NCI-H69 (cell line): ENCODE measurements around the gene DYNC1I1.
A peak's percentile ranks its signal among the peaks of the same experiment; 100 is the strongest.

Experiments used
- DNase-seq: peaks from one replicate; lab custom pipeline; 2025; lab: John Stamatoyannopoulos, UW

The DYNC1I1 gene

DNA sequence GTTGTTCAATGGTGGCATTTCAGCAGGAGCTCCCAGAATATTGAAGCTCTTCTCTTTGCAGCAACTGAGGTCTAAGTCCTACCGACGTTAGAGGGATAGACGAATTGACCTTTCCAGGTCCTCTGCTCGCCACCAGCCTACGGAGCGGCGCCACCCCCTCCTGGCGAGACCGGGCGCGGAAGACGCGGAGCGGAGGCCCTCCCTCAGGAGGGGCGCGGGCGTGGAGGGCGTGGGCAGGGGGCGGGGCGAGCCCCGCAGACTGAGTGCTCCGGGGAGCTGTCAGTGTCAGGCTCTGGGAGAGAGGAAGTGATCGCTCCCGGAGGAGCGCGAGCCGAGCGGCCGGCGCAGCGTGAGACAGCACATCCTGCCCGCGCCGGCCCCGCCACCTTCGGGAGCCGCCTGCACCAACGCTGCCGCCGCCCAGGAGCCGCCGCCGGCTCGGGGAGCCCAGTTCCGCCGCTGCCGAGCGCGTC, at the start of gene DYNC1I1:
Gene DYNC1I1, plus strand, starts transcription at position 257 of the 473 bp plus-strand sequence. CDS start 32,176 bp downstream, outside the sequence.
- DNase-seq = peak; percentile 95

DNA sequence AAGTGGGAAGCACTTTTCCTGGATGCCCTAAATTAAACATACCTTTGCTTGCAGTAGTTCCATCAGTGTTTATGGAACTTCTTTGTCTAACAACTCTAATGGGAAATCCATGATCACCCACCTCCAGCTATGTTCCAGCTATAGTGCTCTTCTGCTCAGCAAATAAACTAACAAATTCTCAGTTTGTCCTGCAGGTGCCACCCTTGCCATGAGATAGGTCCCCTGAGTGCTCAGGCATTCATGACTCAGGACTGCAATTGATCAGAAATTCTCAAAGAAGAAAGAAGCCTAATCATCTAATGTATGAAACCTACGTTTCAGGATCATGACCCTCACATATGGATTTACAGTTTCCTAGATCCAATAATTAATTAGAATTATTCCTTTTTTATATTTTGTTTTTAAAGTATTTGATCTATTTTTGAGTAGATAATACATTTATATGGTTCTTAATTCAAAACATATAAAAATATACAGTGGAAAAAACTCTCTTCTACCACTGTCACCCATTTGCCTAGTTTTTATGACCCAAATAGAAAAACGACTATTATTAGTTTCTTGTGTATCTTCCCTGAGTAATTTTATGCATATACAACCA, 48.7 kb upstream of the DYNC1I1 start:
- peak; percentile 89 for DNase-seq

DNA sequence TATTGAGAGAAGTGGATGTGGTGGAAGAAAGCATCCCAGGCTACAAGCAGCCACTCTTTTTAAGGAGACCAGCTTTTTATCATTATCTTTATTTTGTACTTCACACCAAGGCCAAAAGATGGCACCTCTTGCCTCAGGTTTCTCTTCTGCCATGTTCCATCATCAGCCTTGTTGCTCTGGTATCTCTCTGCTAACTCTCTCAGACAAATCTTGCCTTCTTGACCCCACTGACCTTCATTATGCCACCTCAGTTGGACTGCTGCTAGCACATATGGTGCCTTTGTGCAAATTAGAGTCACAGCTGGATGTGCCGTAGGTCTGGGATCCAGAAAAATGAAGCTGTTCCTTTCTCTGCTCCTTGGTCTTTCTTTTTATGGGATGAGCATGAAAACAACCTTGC, 47.1 kb upstream of the DYNC1I1 start:
- DNase-seq = peak; percentile 97

DNA sequence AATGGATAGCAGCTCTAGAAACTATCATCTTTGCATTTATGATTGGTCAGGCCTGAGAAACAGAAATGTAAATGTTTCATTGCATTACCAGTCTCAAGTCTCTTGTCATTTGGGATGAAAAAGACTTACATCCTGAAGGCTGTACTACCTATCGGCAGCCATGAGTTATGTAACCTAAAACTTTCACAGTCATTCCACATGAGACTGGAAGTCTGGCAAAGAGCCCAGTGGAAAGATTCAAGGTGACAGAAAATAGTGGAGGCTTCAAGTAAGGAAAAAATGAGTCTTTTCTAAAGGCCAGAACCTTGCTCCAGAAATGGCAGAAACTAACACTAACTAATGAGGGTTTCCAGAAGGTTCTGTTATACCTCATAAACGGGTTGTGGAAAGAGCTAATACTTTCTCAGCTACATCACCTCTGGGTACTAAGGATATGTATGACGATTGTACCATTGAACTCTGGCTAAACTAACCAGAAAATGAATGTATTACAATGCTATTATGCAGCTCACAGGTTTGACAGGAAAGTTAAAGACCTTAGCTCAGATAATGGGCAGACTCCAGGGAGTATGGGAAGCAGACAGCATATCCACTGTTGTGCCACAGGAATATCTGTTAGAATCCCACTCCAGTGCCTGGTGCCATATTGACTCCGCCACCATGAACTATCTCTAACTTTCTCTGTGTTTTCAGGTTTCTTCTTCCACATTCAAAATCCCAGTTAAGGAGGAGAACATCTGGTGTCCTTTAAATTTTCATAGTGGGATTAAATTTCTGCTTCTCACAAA, 41.7 kb upstream of the DYNC1I1 start:
- peak; percentile 70 for DNase-seq

DNA sequence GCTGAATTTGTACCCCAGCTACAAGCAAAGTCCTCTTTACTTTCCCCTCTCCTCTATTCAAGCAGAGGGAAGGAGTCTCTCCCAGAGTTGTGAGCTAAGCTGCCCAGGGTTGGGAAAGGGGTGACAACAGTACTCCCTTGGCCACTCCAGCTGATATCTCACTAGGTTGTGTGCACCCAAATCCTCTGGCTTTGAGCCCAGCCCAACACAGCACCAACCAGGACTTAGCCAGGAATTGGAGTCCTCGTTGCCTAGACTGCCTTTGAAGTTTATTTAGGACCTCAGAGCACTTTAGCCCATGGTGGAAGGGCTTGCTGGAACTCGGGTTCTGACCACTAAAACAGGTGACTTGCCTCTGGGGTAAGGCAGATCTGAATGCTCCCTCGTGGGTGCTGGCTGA, 35.7 kb upstream of the DYNC1I1 start:
- no peak for DNase-seq

DNA sequence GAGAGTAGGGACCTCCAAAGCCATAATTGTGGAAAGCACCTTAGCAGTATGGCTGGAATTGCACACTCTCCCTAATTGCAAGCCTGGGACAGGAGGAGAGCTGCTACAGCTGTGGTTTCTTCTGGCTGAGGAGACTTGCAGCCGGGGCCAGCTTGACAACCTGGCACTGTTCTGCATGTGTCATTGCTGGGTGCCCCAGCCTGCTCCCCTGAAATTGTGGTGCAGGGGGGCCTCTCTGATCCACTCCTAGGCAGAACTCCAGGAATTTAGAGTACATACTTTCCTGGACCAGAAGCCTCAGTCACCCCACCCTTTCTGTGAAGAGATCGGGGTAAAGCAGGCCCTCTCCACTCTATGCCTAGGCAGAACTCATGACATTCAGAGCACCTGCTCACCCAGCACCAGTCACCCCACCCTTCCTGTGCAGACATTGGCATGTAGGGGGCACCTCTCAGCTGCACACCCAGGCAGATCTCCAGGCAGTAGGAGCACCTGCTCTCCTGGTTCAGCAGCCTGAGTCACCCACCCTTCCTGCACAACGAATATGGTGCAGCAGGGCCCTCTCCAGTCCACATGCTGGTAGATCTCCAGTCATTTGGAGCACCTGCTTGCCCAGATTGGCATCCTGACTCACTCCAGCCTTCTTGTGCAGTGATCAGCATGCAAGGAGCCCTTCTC, 34.4 kb upstream of the DYNC1I1 start:
- DNase-seq = peak; percentile 55

DNA sequence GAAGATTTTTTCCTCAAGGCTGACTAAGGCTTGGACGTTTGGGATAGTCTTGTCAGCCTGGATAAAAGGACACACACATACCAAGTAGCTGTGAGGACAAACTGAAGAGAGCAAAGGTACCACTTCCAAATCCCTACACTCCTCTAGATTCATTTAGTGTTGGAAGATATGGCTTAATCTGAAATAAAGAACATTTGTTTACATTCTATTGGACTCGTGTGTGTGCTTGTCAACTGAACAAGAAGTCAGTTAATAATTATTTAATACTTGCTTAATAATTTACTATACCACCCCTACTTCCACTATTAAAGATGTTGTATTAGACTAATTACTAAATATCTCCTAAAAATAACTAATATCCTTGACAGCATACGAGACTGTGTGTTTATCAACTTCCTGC, 23.3 kb upstream of the DYNC1I1 start:
- DNase-seq = no peak

DNA sequence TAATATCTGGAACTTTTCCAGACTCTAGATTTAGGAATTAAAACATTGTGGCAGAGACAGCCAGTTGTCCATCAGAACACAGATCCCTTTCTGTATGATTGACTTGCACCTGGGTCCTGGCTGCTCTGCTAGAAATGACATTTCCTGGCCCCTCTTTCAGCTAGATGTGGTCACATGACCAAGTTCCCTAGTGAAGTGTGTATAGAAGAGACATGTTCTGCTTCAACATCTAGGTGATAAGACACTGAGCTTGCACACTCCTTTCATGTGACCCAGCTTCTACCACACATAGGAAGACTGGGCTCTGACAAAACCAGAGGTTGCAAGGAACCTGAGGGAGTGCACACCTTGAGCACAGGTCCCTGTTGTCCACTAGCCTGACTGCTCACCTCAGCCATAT, 22.8 kb upstream of the DYNC1I1 start:
- peak; percentile 17 for DNase-seq

DNA sequence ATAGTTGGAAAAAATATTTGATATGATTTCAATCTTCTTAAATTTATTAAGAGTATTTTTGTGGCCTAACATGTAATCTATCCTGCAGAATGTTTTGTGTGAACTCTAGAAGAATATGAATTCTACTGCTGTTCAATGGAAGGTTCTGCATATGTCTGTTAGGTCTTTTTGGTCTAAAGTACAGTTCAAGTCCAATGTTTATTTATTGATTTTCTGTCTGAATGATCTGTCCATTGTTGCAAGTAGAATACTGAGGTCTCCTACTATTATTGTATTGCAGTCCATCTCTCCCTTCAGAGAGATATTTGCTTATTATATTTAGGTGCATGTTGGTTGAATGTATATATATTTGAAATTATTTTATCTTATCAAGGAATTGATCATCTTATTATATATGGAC, 18.9 kb upstream of the DYNC1I1 start:
- DNase-seq = no peak

DNA sequence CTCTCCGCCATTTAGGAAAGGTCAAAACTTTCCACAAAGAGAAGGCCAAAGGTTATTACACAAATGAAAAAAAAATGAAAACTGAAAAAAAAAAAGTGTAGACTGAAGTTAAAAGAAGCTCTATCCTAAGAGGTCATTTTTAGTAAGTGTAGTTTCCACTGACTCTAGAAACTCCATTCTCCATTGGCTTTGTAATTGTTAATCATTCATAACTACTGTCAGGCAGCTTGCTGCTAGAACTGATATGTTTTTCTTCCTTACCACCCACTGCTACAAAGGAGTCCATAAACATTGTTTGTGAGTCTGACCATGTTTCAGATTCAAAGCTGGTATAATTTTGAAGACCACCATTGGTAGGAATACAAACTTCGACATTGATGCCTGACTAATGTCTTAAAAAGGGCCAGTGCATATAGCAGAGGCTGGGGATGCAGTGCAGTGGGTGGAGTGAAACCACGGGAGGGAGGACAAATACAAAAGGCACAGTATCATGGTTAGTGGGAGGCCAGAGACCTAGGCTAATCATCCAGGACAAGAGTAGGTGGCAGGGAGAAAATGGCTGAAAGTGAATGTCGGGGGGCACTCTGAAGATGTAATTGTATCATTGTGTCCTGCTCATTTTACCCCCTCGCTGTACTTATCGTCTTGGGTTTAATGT, 16.9 kb upstream of the DYNC1I1 start:
- DNase-seq = no peak

DNA sequence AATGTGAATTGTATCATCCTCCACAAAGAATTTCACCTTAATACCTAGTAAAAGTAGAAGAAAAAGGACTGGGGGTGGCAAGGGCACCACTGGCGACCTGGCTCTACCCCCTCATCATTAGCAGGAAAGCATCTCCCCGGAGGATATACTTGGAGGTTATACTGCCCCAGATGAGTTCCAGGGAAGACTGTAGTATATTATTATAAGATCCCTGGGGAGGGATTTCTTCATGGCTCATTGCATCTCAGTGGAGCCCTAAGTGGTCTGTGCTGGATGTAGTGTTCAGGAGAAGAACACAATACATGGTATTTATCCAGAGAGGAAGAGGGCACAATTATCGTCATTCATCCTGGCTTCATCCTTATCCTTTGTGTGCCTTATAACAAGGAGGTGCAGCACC, 14.2 kb upstream of the DYNC1I1 start:
- peak; percentile 100 for DNase-seq

DNA sequence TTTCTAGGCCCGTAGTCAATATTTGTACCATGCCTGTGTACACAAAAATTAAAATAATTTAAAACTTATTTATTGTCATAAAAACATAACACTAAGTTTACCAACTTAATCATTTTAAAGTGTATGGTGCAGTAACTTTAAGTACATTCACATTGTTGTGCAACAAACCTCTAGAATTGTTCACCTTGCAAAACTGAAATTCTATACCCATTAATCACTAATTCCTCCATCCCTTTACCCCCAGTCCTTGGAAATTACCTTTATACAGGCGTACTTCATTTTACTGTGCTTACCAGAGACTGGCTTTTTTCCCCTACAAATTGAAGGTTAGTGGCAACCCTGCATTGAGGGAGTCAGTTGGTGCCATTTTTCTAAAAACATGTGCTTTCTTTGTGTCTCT, 6.3 kb upstream of the DYNC1I1 start:
- no peak for DNase-seq

DNA sequence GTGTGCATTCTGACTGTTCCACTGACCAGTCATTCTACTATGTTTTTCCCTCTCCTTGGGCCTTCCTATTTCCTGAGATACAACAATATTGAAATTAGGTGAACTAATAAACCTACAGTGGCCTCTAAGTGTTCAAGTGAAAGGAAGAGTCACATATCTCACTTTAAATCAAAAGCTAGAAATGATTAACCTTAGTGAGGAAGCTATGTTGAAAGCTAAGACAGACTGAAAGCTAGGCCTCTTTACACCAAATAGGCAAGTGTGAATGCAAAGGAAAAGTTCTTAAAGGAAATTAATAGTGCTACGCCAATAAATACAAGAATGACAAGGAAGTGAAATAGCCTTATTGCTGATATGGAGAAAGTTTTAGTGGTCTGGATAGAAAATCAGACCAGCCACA, 5.7 kb upstream of the DYNC1I1 start:
- no peak for DNase-seq

DNA sequence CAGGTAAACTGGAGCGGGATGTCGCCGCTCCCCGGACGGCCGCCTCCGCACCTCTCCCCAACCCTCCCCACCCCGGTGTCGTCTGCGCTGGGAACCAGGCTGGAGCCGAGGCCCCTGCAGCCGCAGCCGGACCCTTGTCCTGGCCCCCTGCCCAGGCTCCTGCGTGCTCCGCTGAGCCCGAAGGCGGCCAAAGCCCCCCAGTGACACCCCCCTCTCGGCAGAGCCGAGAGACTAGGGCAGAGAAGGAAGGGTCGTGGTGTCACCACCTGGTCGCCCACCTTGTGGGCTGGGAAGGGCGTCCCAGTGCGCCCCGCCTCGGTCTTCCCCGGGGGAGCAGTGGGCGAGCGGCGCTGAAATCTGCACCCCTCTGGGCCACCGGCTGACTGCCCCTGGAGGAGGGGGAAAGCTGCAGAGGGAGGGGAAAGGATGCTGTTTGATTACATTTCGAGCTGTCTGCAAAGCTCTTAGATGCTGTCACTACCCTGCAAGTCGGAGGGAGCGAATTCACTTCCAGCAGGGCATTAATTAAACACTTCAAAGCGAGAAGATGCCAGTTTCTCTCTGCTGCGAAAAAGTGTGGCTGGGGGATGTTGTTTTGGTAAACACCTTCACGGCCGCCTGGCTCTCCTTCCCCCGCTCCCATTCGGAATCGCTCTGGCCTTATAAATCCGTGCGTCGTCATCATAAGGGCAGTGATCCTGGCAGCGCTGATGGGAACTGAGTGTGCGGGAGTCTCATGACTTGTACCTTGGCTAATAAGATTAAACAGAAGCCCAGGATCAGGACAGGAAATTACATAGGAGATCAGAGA, 622 bp downstream of the DYNC1I1 start:
- peak; percentile 85 for DNase-seq

DNA sequence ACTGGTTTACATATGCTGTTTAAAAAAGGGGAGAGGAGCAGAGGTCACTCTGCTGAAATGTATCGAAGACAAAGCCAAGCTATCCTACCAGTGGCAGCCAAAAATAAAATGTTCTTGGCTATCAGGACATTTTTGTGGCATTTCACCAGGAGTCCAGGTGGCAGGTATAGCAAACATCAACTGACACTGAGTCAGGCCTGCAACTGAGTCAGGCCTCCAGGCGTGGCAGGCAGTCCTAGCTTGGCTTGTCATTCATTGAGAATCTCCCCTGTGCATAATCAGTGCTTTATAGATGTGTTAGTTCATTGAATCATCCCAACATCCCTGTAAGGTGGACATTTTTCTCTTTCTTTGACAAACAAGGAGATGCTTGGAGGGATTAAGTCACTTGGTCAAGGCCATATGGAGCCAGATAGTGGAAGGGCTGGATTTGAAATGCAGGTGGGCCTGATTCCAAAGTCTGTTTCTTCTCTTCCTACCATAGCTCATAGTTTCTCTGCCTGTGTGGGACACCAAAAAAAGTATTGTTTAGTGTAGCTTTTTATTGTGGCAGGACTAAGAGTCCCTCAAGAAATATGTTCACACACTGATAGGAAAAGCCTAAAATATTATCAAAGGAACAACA, 4.3 kb downstream of the DYNC1I1 start:
- DNase-seq = no peak

DNA sequence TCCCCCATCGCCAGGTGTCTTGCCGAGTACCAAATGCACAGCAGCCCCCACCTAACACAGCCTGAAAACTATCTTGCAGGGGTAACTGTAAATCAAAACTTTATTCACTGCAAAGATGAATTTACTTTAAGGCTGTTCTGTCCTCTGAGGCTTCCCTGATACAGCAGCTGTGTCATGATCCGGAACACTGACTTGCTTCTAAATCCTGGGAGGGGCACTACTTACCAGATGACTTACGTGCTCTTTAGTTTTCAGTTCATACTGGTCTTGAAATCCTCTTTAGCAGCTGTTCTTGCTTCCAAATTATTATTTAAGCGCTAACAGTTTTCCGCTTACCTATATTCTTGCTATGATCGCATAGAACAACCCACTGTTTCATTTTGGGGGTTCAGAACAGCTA, 4.9 kb downstream of the DYNC1I1 start:
- peak; percentile 20 for DNase-seq

DNA sequence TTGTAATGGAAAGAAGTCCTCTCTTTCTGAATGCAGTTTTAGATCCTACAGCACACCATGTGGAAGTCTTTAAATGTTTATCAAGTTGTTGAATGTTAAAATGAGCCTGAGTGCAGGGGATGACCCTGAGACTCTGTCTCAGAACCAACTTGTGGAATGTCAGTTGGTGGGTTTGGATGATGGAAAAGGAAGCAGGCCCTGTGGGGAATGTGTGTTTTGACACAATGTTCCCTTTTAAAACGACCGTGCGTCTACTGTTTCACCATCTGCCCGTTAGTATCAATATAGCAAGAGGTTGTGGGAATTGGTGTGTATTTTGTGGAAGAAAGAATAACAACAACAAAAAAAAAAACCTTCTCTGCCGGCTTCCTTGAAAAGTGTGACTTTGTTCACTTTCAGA, 8.3 kb downstream of the DYNC1I1 start:
- DNase-seq = peak; percentile 6

DNA sequence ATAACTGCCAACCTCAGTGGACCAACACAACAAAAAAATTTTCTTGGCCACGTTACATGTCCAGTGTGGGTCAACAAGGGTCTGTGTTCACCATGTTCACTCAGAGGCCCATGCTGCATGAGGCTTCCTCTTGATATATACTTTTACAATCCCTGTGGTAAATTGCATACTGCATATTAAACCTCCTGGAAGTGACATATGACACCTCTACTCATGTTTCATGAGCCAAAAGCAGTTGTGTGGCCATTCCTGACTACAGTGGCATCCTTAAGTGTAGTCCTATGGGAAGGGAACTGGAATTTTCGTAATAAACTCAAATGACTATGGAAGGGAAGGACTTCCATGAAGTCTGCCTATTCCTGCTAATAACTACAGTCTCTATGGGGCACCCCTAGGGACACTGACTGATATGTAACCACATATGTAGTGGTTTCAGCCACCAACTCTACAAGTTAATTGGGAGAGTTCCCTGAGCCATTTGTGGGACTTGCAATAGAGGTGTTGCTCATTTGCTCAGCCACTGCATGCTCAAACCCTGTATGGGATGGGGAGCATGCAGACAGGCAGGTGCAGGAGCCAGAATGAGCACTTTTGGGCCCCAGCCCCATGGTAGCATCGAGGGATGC, 9.7 kb downstream of the DYNC1I1 start:
- DNase-seq = no peak

DNA sequence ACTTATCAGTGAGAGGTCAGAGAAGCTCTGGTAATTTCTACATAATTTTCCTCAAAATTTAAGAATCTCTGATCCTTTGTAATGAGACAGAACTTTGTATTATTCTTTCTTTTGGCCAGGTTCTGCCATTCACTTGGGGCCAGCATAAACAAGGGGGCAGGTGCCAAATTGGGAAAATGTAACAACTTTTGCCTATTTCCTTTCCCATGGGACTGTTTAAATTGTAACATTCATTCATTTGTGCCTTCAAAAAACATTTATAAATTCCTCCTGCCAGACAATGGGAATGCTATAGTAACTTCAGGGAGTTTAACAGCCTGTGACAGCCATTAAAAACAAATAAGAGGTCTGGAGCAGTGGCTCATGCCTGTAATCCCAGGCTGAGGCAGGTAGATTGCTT, 12.4 kb downstream of the DYNC1I1 start:
- DNase-seq = no peak

DNA sequence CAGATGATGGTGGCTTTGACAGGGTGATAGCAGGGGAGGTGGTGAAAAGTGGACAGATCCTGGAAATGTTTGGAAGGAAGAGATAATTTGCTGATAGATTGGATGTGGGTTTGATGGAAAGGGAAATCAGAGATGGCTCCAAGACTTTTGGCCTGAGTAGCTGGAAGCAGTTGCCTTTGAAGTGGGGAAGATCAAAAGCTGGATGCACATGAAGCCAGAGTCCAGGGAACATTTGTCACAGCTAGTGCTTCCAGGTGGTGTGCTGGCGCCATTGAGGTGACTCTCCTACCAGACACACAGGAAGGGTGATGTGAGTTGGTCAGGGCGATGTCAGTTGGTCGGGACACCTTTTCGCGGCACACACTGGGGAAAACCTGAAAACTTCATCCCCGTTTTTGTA, 15.9 kb downstream of the DYNC1I1 start:
- DNase-seq = no peak

DNA sequence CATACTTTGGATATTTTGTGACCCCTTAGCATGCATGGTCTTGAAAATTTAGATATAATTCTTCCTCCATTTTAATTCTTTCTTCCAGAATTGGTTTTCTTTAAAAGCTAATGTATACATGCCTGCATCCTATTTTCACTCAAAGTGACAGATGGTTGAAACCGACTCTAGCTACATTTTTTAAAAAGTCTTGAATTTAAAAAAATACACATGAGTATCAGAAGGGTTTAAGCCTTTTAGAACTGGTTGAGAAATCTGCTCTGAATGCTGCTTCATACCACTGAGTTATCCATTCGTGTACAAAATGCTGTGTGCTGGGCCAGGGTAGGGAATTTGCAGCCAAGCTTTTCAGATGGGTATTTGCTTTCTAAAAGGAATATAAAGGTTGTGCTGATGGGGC, 16.5 kb downstream of the DYNC1I1 start:
- DNase-seq = no peak
